Choroid plexus epithelial cell (primary cell): Measurements from ENCODE around the gene AMOTL2.

Experiments
- DNase-seq: peaks from one replicate; pipeline ENCODE4 v3.0.0-alpha.2; 2010; ENCODE audit warnings: low read depth
- H3K4me3 ChIP-seq: 2 replicates; pipeline ENCODE4 v1.5.1; 2011; ENCODE audit warnings: low read depth, mild to moderate bottlenecking, control low read depth, low read length, moderate library complexity
- CTCF ChIP-seq: conservative IDR thresholded peaks from 2 replicates; pipeline ENCODE4 v1.5.1; 2011; ENCODE audit warnings: low read depth, mild to moderate bottlenecking, control low read depth, inconsistent platforms, low read length, moderate library complexity

AMOTL2 gene

GRCh38 chr3:134344560-134344959 lies 29.7 kb downstream of the AMOTL2 start:
- no peak for DNase-seq
- H3K4me3 ChIP-seq: no peak overlapping the region
- TF ChIP-seq CTCF: no peak

- no peak for DNase-seq
- H3K4me3 ChIP-seq: no peak overlapping the region
- no peak for TF ChIP-seq CTCF
Measured at GRCh38 chr3:134342259-134342658, 32.0 kb downstream of the AMOTL2 start.

- no peak for TF ChIP-seq CTCF
- no peak for DNase-seq
- no peak overlapping the region for H3K4me3 ChIP-seq
Measured at GRCh38 chr3:134341389-134341788, 32.9 kb downstream of the AMOTL2 start.

- DNase-seq: no peak
- no peak overlapping the region for H3K4me3 ChIP-seq
- TF ChIP-seq CTCF: no peak
Measured at GRCh38 chr3:134340982-134341365, 33.3 kb downstream of the AMOTL2 start.

- no peak for DNase-seq
- no peak overlapping the region for H3K4me3 ChIP-seq
- TF ChIP-seq CTCF: no peak
Measured at GRCh38 chr3:134340362-134340981, 33.8 kb downstream of the AMOTL2 start.

GRCh38 chr3:134339913-134340312 lies 34.3 kb downstream of the AMOTL2 start:
- no peak overlapping the region for H3K4me3 ChIP-seq
- no peak for DNase-seq
- no peak for TF ChIP-seq CTCF

GRCh38 chr3:134339331-134339730 lies 34.9 kb downstream of the AMOTL2 start:
- no peak for TF ChIP-seq CTCF
- no peak overlapping the region for H3K4me3 ChIP-seq

More at GRCh38 chr3:134339331-134339730, 34.9 kb downstream of the AMOTL2 start:
- no peak for DNase-seq
